ENCODE data around the gene PLCL2.

PLCL2 gene

DNA sequence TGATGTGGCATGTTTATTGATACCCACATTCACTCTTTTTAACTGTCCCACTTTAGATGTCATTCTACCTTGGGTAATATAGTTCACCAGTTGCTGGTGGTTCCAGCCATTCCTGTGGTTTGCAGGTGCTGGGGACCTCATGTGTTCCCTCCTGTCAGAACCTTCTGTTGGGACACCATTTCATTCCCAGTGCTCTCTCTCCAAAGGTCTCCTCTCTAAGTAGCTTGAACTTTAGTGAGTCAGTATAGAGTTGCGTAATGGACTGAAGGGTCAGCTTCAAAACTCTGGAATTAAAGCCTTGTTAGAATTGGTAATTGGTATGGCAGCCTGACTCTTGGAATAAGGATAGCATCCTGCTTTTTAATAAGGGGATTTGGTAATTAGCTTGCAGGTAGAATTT lies 108.5 kb downstream of the PLCL2 start:
- TF ChIP-seq, protein P1, sequence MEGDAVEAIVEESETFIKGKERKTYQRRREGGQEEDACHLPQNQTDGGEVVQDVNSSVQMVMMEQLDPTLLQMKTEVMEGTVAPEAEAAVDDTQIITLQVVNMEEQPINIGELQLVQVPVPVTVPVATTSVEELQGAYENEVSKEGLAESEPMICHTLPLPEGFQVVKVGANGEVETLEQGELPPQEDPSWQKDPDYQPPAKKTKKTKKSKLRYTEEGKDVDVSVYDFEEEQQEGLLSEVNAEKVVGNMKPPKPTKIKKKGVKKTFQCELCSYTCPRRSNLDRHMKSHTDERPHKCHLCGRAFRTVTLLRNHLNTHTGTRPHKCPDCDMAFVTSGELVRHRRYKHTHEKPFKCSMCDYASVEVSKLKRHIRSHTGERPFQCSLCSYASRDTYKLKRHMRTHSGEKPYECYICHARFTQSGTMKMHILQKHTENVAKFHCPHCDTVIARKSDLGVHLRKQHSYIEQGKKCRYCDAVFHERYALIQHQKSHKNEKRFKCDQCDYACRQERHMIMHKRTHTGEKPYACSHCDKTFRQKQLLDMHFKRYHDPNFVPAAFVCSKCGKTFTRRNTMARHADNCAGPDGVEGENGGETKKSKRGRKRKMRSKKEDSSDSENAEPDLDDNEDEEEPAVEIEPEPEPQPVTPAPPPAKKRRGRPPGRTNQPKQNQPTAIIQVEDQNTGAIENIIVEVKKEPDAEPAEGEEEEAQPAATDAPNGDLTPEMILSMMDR (IDR thresholded peaks at IDR 0.05), result no peak

- TF ChIP-seq, protein P1 (IDR thresholded peaks at IDR 0.05), result no peak
These were observed 110.2 kb downstream of the PLCL2 start for GRCh38 chr3:16994854-16995525.

DNA sequence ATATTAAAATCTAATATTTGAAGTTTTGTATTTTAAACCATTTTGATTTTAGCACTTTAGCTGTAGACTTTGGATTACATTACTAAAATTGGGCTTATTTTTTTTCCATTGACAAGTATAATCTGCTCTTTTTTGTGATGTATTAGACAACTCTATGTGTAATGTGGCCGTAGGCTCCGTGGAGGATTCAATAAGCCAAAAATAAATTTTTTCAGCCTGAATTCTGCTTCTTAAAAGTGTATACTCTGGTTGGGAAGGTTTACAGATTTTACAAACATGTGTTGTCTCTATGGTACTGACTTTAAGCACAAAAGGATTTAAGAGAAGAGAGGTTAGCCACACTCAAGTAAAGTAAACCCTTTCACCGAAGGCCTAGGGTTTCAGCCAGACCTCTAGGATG lies 110.8 kb downstream of the PLCL2 start:
- TF ChIP-seq, protein P1 (IDR thresholded peaks at IDR 0.05), result no peak

DNA sequence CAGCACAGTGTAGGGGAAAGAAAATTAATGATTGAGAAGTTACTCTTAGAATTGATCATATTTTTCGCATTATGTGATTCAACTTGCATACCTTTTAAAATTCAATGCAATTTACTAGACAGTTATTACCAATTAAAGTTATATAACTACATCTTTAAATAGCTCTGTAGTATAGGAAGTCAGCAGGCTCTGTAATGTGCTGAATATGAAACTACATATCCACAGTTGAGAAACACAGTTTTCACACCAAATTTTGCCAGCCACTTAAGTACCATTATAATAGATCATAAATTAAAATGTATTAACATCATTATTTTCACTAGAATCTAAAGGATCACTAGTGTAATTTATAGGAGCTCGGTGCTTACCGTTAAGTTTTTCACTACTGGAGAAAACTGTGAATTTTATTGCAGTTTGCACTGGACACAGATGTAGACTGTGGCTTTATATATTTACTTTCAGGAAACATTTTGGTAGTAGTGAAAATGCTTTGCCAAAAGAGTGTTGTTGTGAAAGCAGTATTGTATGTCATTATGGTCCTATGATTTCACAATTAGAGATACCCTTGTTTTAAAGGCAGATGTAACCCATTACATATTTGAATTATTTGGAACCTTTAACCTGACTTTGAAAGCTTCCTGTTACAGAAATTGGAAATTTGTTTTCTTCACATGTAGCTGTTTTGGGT lies 113.6 kb downstream of the PLCL2 start:
- TF ChIP-seq, protein P1 (IDR thresholded peaks at IDR 0.05), result no peak

GRCh38 chr3:16999161-16999560 lies 114.4 kb downstream of the PLCL2 start:
- TF ChIP-seq, protein P1 (IDR thresholded peaks at IDR 0.05), result no peak

- TF ChIP-seq, protein P1 (IDR thresholded peaks at IDR 0.05), result no peak
These were observed 115.1 kb downstream of the PLCL2 start for GRCh38 chr3:16999871-17000270.

DNA sequence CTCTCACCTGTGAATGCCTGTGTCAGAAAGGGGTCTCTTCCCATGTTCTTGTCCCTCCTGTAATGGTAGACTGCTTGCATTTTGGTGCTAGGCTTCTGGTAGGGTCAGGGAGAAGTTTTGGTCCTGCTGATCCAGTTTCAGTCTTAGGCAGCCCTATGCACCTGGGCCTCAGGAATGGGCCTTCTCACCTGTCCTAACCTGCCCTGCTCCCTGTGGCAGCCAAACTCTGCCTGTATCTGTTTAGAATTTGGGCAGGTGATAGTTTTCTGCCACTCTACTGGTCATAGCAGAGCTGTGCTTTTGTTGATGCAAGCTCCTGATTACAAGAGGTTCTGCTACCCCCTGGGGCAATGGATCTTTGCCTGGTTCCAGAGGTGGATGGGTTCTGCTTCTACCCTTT lies 118.7 kb downstream of the PLCL2 start:
- TF ChIP-seq, protein P1 (IDR thresholded peaks at IDR 0.05), result no peak
